Naive thymus-derived CD8-positive, alpha-beta T cell (primary cell): Measurements from ENCODE around the gene MIX23. TPM values are rescaled to one million over a fixed set of nuclear protein-coding genes. Genes with fewer than 3 reads are reported as not detected.
A peak's percentile ranks its signal among the peaks of the same experiment; 100 is the strongest.

ENCODE experiments used
- ATAC-seq, 2 donors: fragments of 150-1000 bp; cut with Tn5 transposase in 1 of 2; sonication (Bioruptor Pico), chemical (Tn5 transposase) in 1 of 2; 1 replicate in 1 of 2; 2 replicates in 1 of 2; pipeline ENCODE4 v1.10.0; 2021; ENCODE audit warnings: mild to moderate bottlenecking in 2 of 2, moderate library complexity in 2 of 2
- POLR2A ChIA-PET: fragments of 350-600 bp; sonication (Branson Sonifier 250); formaldehyde crosslinking; loops from one replicate; lab custom pipeline; 2021; ENCODE audit warnings: antibody characterized with exemption; lab: Charles Lee
- DNase-seq, 10 donors: peaks; one replicate each; pipeline versions ENCODE4 v3.0.0 to v3.0.0-alpha.2; 2020 to 2022
- H3K27ac Mint-ChIP-seq, 10 donors: one replicate each; pipeline ENCODE4 v1.8.0; 2020 to 2022; ENCODE audit warnings: mild to moderate bottlenecking in 10 of 10, mixed read lengths in 10 of 10, moderate library complexity in 4 of 10, inconsistent platforms in 1 of 10
- H3K27me3 Mint-ChIP-seq, 5 donors: one replicate each; pipeline ENCODE4 v1.8.0; 2021 to 2022; ENCODE audit warnings: mixed read lengths in 5 of 5
- H3K36me3 Mint-ChIP-seq, 3 donors: one replicate each; pipeline ENCODE4 v1.8.0; 2020 to 2022; ENCODE audit warnings: mixed read lengths in 3 of 3, mild to moderate bottlenecking in 2 of 3, inconsistent platforms in 1 of 3
- H3K4me1 Mint-ChIP-seq, 4 donors: one replicate each; pipeline ENCODE4 v1.8.0; 2021 to 2022; ENCODE audit warnings: mixed read lengths in 4 of 4
- H3K4me3 Mint-ChIP-seq, 10 donors: one replicate each; pipeline ENCODE4 v1.8.0; 2020 to 2022; ENCODE audit warnings: mild to moderate bottlenecking in 10 of 10, mixed read lengths in 10 of 10, moderate library complexity in 6 of 10, inconsistent platforms in 1 of 10
- H3K9me3 Mint-ChIP-seq, 9 donors: one replicate each; pipeline ENCODE4 v1.8.0; 2020 to 2022; ENCODE audit warnings: mixed read lengths in 9 of 9, mild to moderate bottlenecking in 3 of 9, inconsistent platforms in 1 of 9, moderate library complexity in 1 of 9
- polyA plus RNA-seq, 3 donors: library from polyadenylated mRNA; unstranded; fragments of 300-500 nt; fragmentation: Illumina TruSeq; gene quantifications; one replicate each; pipeline ENCODE4 v1.2.3, GENCODE V29; 2021
- total RNA-seq, 8 experiments: library from RNA in 2 of 8; stranded (reverse) in 2 of 8; gene quantifications; one replicate each; pipeline ENCODE4 v1.2.3 and lab custom pipeline; 2021 to 2026

The MIX23 gene
- total and polyA plus RNA-seq, 5 experiments from 2014 or later = 17.1 to 35.1 (median 23.5) TPM

- Mint-ChIP-seq H3K4me3 (no peak overlapping the region), H3K36me3 (peaks cover 6 to 76% (median 9%) of the 10 kb centered on the region in 3 donors), H3K9me3 (no peaks in the 10 kb centered on the region), H3K27ac (peak overlapping the region in 1 of 10 donors; percentile 63), H3K27me3 (no peaks in the 10 kb centered on the region), H3K4me1 (no peaks in the 10 kb centered on the region)
- no peak for DNase-seq
- ATAC-seq = no peak
- POLR2A ChIA-PET = no interaction called here
Measured at GRCh38 chr3:122364490-122364889, 18.5 kb downstream of the MIX23 start.

- Mint-ChIP-seq H3K4me3 (no peak overlapping the region), H3K36me3 (peaks cover 0 to 66% (median 3%) of the 10 kb centered on the region in 3 donors), H3K4me1 (no peaks in the 10 kb centered on the region), H3K27ac (peak overlapping the region in 1 of 10 donors; percentile 37), H3K9me3 (no peaks in the 10 kb centered on the region), H3K27me3 (no peaks in the 10 kb centered on the region)
- DNase-seq (no peak), ATAC-seq (no peak)
- POLR2A ChIA-PET = no interaction called here
Measured at GRCh38 chr3:122362026-122362425, 21.0 kb downstream of the MIX23 start.

- POLR2A ChIA-PET = no interaction called here
Measured at GRCh38 chr3:122358703-122359032, 24.4 kb downstream of the MIX23 start.

GRCh38 chr3:122357828-122358702 is 25.0 kb downstream of the MIX23 start:
- peaks cover 0 to 27% (median 3%) of the 10 kb centered on the region in 3 donors for H3K36me3 Mint-ChIP-seq

More at GRCh38 chr3:122358703-122359032, 24.4 kb downstream of the MIX23 start:
- Mint-ChIP-seq H3K4me1 (peaks cover 0 to 6% (median under 1%) of the 10 kb centered on the region in 4 donors), H3K27ac (peak overlapping the region in 6 of 10 donors; percentile 25 to 93 (median 50)), H3K4me3 (no peak overlapping the region), H3K27me3 (no peaks in the 10 kb centered on the region), H3K9me3 (no peaks in the 10 kb centered on the region), H3K36me3 (peaks cover 0 to 34% (median 3%) of the 10 kb centered on the region in 3 donors)
- no peak for DNase-seq
- no peak for ATAC-seq

GRCh38 chr3:122356402-122356801 is 26.6 kb downstream of the MIX23 start:
- ATAC-seq (no peak), DNase-seq (peak in 6 of 10 donors; percentile 3 to 36 (median 18))
- POLR2A ChIA-PET = no interaction called here
- Mint-ChIP-seq H3K36me3 (peaks cover 0 to 17% (median 0%) of the 10 kb centered on the region in 3 donors), H3K4me3 (no peak overlapping the region), H3K27ac (peak overlapping the region in 4 of 10 donors; percentile 14 to 63 (median 44)), H3K4me1 (peaks cover 0 to 6% (median under 1%) of the 10 kb centered on the region in 4 donors), H3K9me3 (no peaks in the 10 kb centered on the region), H3K27me3 (no peaks in the 10 kb centered on the region)

More at GRCh38 chr3:122357828-122358702, 25.0 kb downstream of the MIX23 start:
- Mint-ChIP-seq H3K27ac (peak overlapping the region in 6 of 10 donors; percentile 3 to 63 (median 36)), H3K9me3 (no peaks in the 10 kb centered on the region), H3K27me3 (no peaks in the 10 kb centered on the region), H3K4me1 (peaks cover 0 to 6% (median under 1%) of the 10 kb centered on the region in 4 donors), H3K4me3 (no peak overlapping the region)
- DNase-seq = no peak
- POLR2A ChIA-PET = no interaction called here
- no peak for ATAC-seq

GRCh38 chr3:122355612-122356011 is 27.4 kb downstream of the MIX23 start:
- H3K27ac Mint-ChIP-seq = peak overlapping the region in 4 of 10 donors; percentile 0 to 68 (median 40)
- H3K27me3 Mint-ChIP-seq = no peaks in the 10 kb centered on the region
- DNase-seq (no peak), ATAC-seq (no peak)
- peaks cover 0 to 14% (median 0%) of the 10 kb centered on the region in 3 donors for H3K36me3 Mint-ChIP-seq
- H3K4me3 Mint-ChIP-seq = no peak overlapping the region
- H3K4me1 Mint-ChIP-seq = peaks cover 0 to 6% (median under 1%) of the 10 kb centered on the region in 4 donors
- POLR2A ChIA-PET = no interaction called here
- no peaks in the 10 kb centered on the region for H3K9me3 Mint-ChIP-seq

GRCh38 chr3:122353893-122354401 is 29.1 kb downstream of the MIX23 start:
- peaks cover 0 to 8% (median 0%) of the 10 kb centered on the region in 3 donors for H3K36me3 Mint-ChIP-seq
- no peaks in the 10 kb centered on the region for H3K9me3 Mint-ChIP-seq
- POLR2A ChIA-PET = no interaction called here
- no peaks in the 10 kb centered on the region for H3K27me3 Mint-ChIP-seq
- peaks cover 0 to 6% (median under 1%) of the 10 kb centered on the region in 4 donors for H3K4me1 Mint-ChIP-seq
- no peak overlapping the region for H3K27ac Mint-ChIP-seq
- ATAC-seq = no peak
- H3K4me3 Mint-ChIP-seq = no peak overlapping the region
- no peak for DNase-seq

GRCh38 chr3:122353215-122353614 is 29.8 kb downstream of the MIX23 start:
- no peaks in the 10 kb centered on the region for H3K27me3 Mint-ChIP-seq
- H3K4me1 Mint-ChIP-seq = peaks cover 0 to 6% (median under 1%) of the 10 kb centered on the region in 4 donors
- DNase-seq (no peak), ATAC-seq (no peak)
- POLR2A ChIA-PET = no interaction called here
- no peaks in the 10 kb centered on the region for H3K9me3 Mint-ChIP-seq
- H3K4me3 Mint-ChIP-seq = no peak overlapping the region
- H3K36me3 Mint-ChIP-seq = peaks cover 0 to under 1% (median 0%) of the 10 kb centered on the region in 3 donors
- no peak overlapping the region for H3K27ac Mint-ChIP-seq

- Mint-ChIP-seq H3K9me3 (peaks cover 0 to 4% (median 0%) of the 10 kb centered on the region in 9 donors), H3K36me3 (no peaks in the 10 kb centered on the region), H3K27ac (no peak overlapping the region), H3K4me1 (peaks cover 0 to 6% (median under 1%) of the 10 kb centered on the region in 4 donors), H3K27me3 (peaks cover 0 to 7% (median 0%) of the 10 kb centered on the region in 5 donors), H3K4me3 (no peak overlapping the region)
- ATAC-seq = no peak
- no peak for DNase-seq
- POLR2A ChIA-PET = no interaction called here
Measured at GRCh38 chr3:122351612-122352011, 31.4 kb downstream of the MIX23 start.

- POLR2A ChIA-PET = interaction anchor here (0.6 kb wide), 1 partner anchor 130 kb away, joined by 3 read pairs; no protein-coding TSS in a partner anchor
- no peak for ATAC-seq
Measured at GRCh38 chr3:122350814-122351418, 32.1 kb downstream of the MIX23 start.

GRCh38 chr3:122349171-122349570 is 33.9 kb downstream of the MIX23 start:
- Mint-ChIP-seq H3K4me1 (no peaks in the 10 kb centered on the region), H3K4me3 (no peak overlapping the region), H3K36me3 (no peaks in the 10 kb centered on the region), H3K27ac (no peak overlapping the region), H3K27me3 (peaks cover 0 to 7% (median 0%) of the 10 kb centered on the region in 5 donors), H3K9me3 (peaks cover 0 to 4% (median 0%) of the 10 kb centered on the region in 9 donors)
- POLR2A ChIA-PET = no interaction called here
- DNase-seq (no peak), ATAC-seq (no peak)

More at GRCh38 chr3:122350814-122351418, 32.1 kb downstream of the MIX23 start:
- no peak for DNase-seq
- H3K27ac Mint-ChIP-seq = peak overlapping the region in 1 of 10 donors; percentile 15
- H3K9me3 Mint-ChIP-seq = peaks cover 0 to 4% (median 0%) of the 10 kb centered on the region in 9 donors
- peaks cover 0 to 5% (median under 1%) of the 10 kb centered on the region in 4 donors for H3K4me1 Mint-ChIP-seq
- H3K36me3 Mint-ChIP-seq = no peaks in the 10 kb centered on the region
- H3K4me3 Mint-ChIP-seq = no peak overlapping the region
- H3K27me3 Mint-ChIP-seq = peaks cover 0 to 7% (median 0%) of the 10 kb centered on the region in 5 donors

- peaks cover 0 to 6% (median 0%) of the 10 kb centered on the region in 9 donors for H3K9me3 Mint-ChIP-seq
- H3K4me3 Mint-ChIP-seq = no peak overlapping the region
- H3K4me1 Mint-ChIP-seq = no peaks in the 10 kb centered on the region
- no peaks in the 10 kb centered on the region for H3K36me3 Mint-ChIP-seq
- DNase-seq (no peak), ATAC-seq (no peak)
- no peak overlapping the region for H3K27ac Mint-ChIP-seq
- peaks cover 0 to 7% (median 1%) of the 10 kb centered on the region in 5 donors for H3K27me3 Mint-ChIP-seq
- POLR2A ChIA-PET = no interaction called here
Measured at GRCh38 chr3:122343654-122344053, 39.4 kb downstream of the MIX23 start.
